Glutamatergic neuron (in vitro differentiated cells): ENCODE results near the gene KANSL1L. TPM values are rescaled to one million over a fixed set of nuclear protein-coding genes. Genes with fewer than 3 reads are reported as not detected.

Source experiments
- DNase-seq: peaks from one replicate; pipeline ENCODE4 v3.0.0; 2022
- H3K27ac Mint-ChIP-seq: one replicate; pipeline ENCODE4 v1.8.0; 2020; ENCODE audit warnings: mild to moderate bottlenecking, mixed read lengths, inconsistent platforms; ENCODE audit not compliant: unreplicated experiment
- H3K27me3 Mint-ChIP-seq: one replicate; pipeline ENCODE4 v1.8.0; 2020; ENCODE audit warnings: mild to moderate bottlenecking, moderate library complexity, mixed read lengths, inconsistent platforms; ENCODE audit not compliant: unreplicated experiment
- H3K36me3 Mint-ChIP-seq: one replicate; pipeline ENCODE4 v1.8.0; 2020; ENCODE audit warnings: mild to moderate bottlenecking, mixed read lengths, inconsistent platforms; ENCODE audit not compliant: unreplicated experiment
- H3K4me1 Mint-ChIP-seq: one replicate; pipeline ENCODE4 v1.8.0; 2020; ENCODE audit warnings: mild to moderate bottlenecking, low read depth, mixed read lengths, inconsistent platforms; ENCODE audit not compliant: unreplicated experiment
- H3K4me3 Mint-ChIP-seq: one replicate; pipeline ENCODE4 v1.8.0; 2020; ENCODE audit warnings: mild to moderate bottlenecking, mixed read lengths, inconsistent platforms; ENCODE audit not compliant: unreplicated experiment
- H3K9me3 Mint-ChIP-seq: one replicate; pipeline ENCODE4 v1.8.0; 2020; ENCODE audit warnings: mild to moderate bottlenecking, moderate library complexity, mixed read lengths, inconsistent platforms; ENCODE audit not compliant: unreplicated experiment
- long read RNA-seq: library from polyadenylated mRNA; unstranded; transcript quantifications from one replicate; pipeline ENCODE4 v2.0.0, GENCODE V29; 2020; ENCODE audit not compliant: unreplicated experiment
- total RNA-seq: library from RNA; stranded (reverse); fragmentation: NEBNext Ultra II Directional; extraction: Animal tissue kit (Norgen Biotek cat#: 25700); gene quantifications from one replicate; pipeline ENCODE4 v1.2.1, GENCODE V29; 2021; ENCODE audit not compliant: unreplicated experiment
- TF ChIP-seq, protein P1 (sequence below): fragments of 200-600 bp; sonication (generic); IDR thresholded peaks from one replicate; pipeline ENCODE4 v1.5.0; 2021; ENCODE audit not compliant: partially characterized antibody, unreplicated experiment

Gene KANSL1L, protein sequence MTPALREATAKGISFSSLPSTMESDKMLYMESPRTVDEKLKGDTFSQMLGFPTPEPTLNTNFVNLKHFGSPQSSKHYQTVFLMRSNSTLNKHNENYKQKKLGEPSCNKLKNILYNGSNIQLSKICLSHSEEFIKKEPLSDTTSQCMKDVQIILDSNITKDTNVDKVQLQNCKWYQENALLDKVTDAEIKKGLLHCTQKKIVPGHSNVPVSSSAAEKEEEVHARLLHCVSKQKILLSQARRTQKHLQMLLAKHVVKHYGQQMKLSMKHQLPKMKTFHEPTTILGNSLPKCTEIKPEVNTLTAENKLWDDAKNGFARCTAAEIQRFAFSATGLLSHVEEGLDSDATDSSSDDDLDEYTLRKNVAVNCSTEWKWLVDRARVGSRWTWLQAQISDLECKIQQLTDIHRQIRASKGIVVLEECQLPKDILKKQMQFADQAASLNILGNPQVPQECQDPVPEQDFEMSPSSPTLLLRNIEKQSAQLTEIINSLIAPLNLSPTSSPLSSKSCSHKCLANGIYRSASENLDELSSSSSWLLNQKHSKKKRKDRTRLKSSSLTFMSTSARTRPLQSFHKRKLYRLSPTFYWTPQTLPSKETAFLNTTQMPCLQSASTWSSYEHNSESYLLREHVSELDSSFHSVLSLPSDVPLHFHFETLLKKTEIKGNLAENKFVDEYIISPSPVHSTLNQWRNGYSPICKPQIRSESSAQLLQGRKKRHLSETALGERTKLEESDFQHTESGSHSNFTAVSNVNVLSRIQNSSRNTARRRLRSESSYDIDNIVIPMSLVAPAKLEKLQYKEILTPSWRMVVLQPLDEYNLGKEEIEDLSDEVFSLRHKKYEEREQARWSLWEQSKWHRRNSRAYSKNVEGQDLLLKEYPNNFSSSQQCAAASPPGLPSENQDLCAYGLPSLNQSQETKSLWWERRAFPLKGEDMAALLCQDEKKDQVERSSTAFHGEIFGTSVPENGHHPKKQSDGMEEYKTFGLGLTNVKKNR
- total RNA-seq, result 26.4 TPM
- long read RNA-seq, partial matches to known transcripts, result 0 of 1 reads
- long read RNA-seq, other reads (novel, unspliced or antisense), result 1 of 1 reads

DNA sequence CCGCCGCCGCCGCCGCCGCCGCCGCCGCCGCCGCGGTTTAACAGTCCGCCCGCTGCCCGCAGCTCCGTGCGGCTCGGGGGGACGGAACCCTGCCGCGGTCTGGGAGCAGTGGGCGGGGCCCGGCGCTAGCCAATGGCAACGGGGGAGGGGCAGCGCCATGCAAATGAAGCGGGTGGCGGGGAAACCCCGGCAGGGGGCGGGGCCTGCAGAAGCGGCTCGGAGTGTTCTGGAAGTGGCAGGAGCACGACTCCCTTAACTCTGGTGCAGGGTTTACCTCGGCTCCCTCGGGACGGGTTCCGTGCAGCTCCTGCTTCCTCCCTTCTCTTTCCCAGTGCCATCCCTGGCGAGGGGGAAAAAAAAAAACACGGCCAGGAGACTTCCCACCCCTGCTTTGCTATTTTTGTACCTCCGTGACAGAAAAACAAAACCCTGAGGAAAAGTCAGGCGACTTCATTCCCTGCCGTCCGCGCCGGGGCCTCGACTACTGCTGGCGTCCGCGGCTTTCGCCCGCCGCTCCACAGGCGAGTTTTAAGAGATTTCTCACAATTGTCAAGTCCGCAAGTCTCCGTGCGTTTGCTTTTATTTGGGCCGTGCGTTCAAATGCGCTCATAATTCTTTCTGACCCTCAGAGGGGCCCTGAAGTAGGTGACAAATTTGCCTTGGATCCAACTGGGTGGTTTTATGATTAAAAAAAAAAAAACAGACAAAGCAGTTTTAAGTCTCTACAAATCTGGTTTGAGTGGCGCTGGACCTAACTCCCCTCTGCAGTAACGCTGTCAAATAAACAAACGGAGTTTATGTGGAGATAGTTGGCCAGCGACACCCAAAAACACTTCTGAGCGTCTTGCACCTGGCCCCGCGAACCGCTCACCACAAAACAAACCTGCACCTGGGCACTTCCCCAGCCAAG lies at the start of gene KANSL1L:
Gene KANSL1L, minus strand, starts transcription at position 101 of the 910 bp plus-strand sequence. CDS start 16,827 bp downstream, outside the sequence.
- peak; percentile 100 for DNase-seq
- TF ChIP-seq, protein P1, sequence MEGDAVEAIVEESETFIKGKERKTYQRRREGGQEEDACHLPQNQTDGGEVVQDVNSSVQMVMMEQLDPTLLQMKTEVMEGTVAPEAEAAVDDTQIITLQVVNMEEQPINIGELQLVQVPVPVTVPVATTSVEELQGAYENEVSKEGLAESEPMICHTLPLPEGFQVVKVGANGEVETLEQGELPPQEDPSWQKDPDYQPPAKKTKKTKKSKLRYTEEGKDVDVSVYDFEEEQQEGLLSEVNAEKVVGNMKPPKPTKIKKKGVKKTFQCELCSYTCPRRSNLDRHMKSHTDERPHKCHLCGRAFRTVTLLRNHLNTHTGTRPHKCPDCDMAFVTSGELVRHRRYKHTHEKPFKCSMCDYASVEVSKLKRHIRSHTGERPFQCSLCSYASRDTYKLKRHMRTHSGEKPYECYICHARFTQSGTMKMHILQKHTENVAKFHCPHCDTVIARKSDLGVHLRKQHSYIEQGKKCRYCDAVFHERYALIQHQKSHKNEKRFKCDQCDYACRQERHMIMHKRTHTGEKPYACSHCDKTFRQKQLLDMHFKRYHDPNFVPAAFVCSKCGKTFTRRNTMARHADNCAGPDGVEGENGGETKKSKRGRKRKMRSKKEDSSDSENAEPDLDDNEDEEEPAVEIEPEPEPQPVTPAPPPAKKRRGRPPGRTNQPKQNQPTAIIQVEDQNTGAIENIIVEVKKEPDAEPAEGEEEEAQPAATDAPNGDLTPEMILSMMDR, result no peak
- Mint-ChIP-seq H3K4me3 (peak within 1 kb of the TSS; percentile 94), H3K4me1 (peaks cover 8% of the 10 kb centered on the region), H3K27me3 (peaks cover 7% of the 10 kb centered on the region), H3K27ac (peak within 1 kb of the TSS; percentile 91), H3K9me3 (peaks cover 14% of the 10 kb centered on the region), H3K36me3 (no peaks in the 10 kb centered on the region)

DNA sequence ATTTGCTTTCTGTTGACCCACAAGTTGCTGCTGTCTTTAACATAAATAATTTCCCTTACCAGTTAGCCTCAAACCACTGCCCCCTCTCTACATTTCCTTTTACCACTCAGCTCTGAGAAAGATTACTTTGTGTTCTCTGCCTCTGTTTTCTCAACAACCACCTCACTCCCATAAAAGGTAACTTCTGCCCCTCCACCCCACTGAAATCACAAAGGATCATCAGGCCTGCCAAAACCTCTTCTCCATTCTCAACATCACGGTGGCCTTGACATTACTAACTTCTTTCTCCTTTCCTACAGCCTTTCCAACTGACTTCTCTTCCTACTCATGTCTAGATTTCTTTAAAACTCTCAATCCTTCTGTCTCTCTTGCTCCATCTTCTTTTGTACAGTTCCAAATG lies 43.9 kb upstream of the KANSL1L start:
- Mint-ChIP-seq H3K27ac (no peak overlapping the region), H3K27me3 (no peaks in the 10 kb centered on the region), H3K36me3 (no peaks in the 10 kb centered on the region), H3K4me3 (no peak overlapping the region), H3K4me1 (no peaks in the 10 kb centered on the region), H3K9me3 (no peaks in the 10 kb centered on the region)
- DNase-seq, result no peak
- TF ChIP-seq, protein P1, result no peak

- no peaks in the 10 kb centered on the region for H3K36me3 Mint-ChIP-seq
- TF ChIP-seq, protein P1, result no peak
- H3K4me1 Mint-ChIP-seq, result no peaks in the 10 kb centered on the region
- H3K9me3 Mint-ChIP-seq, result no peaks in the 10 kb centered on the region
- H3K4me3 Mint-ChIP-seq, result no peak overlapping the region
- DNase-seq, result no peak
- no peak overlapping the region for H3K27ac Mint-ChIP-seq
- H3K27me3 Mint-ChIP-seq, result no peaks in the 10 kb centered on the region
Measured at GRCh38 chr2:210210185-210210584, 39.0 kb upstream of the KANSL1L start.

- no peaks in the 10 kb centered on the region for H3K4me1 Mint-ChIP-seq
- no peaks in the 10 kb centered on the region for H3K9me3 Mint-ChIP-seq
- DNase-seq, result no peak
- H3K36me3 Mint-ChIP-seq, result no peaks in the 10 kb centered on the region
- H3K27ac Mint-ChIP-seq, result no peak overlapping the region
- no peak overlapping the region for H3K4me3 Mint-ChIP-seq
- no peaks in the 10 kb centered on the region for H3K27me3 Mint-ChIP-seq
- TF ChIP-seq, protein P1, result no peak
Measured at GRCh38 chr2:210207929-210208328, 36.7 kb upstream of the KANSL1L start.
